ENCODE results near the gene TRA2A. TPM values are rescaled to one million over a fixed set of nuclear protein-coding genes. Genes with fewer than 3 reads are reported as not detected.

The TRA2A gene
- total and polyA plus RNA-seq, 2 of the 13 experiments (the other 11 are each of a cell fraction or from before 2014, with no cell fraction given): 39.1 to 41.6 TPM

DNA sequence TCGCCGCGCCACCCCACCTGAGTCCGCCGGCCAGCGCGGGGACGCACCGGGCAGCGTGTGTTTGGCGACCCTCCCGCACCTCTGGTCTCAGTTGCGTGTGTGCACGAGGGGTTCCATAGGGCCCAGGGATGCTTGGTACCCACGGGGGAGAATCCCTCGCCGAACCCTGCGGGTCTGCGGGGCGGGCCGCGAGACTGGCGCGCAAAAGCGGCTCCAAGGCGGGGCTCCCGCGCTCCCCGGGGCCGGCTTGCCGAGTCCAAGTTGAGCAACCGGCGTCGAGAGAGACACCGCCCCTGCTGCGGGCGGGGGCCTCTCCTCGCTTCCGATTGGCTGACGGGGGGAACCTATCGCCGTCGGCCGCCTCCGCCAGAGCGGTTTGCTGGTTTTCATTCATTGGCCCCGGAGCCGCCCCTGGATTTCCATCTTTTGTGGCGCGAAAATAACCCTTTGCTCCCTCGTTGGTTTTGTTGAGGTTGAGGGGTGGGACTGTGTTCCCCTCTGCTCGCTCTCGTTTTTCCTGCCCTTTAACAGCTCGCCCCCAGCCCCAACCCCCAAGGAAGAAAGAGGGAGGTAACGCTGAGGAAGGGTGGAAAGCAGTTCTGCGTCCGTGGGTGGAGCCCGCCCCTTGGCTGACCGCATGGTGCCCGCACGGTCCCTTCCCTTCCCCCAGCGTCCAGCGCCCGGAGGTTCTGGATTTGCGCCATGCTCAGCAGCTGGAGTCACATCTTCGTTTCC lies 57.5 kb downstream of the TRA2A start (continued):
- TF ChIP-seq, protein P1, sequence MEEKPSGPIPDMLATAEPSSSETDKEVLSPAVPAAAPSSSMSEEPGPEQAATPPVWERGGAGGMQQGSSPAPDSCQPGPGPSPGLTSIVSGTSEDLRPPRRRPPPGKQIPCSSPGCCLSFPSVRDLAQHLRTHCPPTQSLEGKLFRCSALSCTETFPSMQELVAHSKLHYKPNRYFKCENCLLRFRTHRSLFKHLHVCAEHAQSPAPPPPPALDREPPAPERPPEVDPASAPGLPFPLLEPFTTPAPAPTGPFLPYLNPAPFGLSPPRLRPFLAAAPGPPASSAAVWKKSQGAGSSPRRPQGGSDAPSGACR (CRISPR knock-in tag; IDR thresholded peaks at IDR 0.05): no peak
- TF ChIP-seq ZNF577 (CRISPR knock-in tag; IDR thresholded peaks at IDR 0.05; ENCODE audit: borderline replicate concordance, low read depth) (no peak), KDM1A (CRISPR knock-in tag; IDR thresholded peaks at IDR 0.05) (peak; percentile 17; the same call in 1 of the 2 replicates), XBP1 (CRISPR knock-in tag; IDR thresholded peaks at IDR 0.05) (no peak), RBAK (CRISPR knock-in tag; IDR thresholded peaks at IDR 0.05) (no peak), TAF1 (CRISPR knock-in tag; IDR thresholded peaks at IDR 0.05) (peak; percentile 69), ZNF614 (CRISPR knock-in tag; IDR thresholded peaks at IDR 0.05; ENCODE audit: borderline replicate concordance) (no peak), ZNF136 (CRISPR knock-in tag; IDR thresholded peaks at IDR 0.05; ENCODE audit: low read depth) (no peak), THYN1 (CRISPR knock-in tag; IDR thresholded peaks at IDR 0.05; ENCODE audit: borderline replicate concordance, low read depth) (no peak), ZNF354B (CRISPR knock-in tag; IDR thresholded peaks at IDR 0.05) (no peak), ZKSCAN5 (CRISPR knock-in tag; IDR thresholded peaks at IDR 0.05) (no peak), PAWR (CRISPR knock-in tag; IDR thresholded peaks at IDR 0.05; ENCODE audit: borderline replicate concordance) (no peak)
- TF ChIP-seq, protein P2, sequence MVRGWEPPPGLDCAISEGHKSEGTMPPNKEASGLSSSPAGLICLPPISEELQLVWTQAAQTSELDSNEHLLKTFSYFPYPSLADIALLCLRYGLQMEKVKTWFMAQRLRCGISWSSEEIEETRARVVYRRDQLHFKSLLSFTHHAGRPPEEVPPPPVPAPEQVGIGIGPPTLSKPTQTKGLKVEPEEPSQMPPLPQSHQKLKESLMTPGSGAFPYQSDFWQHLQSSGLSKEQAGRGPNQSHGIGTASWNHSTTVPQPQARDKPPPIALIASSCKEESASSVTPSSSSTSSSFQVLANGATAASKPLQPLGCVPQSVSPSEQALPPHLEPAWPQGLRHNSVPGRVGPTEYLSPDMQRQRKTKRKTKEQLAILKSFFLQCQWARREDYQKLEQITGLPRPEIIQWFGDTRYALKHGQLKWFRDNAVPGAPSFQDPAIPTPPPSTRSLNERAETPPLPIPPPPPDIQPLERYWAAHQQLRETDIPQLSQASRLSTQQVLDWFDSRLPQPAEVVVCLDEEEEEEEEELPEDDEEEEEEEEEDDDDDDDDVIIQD (CRISPR knock-in tag; IDR thresholded peaks at IDR 0.05; ENCODE audit: low read depth): no peak
- TF ChIP-seq, protein P3, sequence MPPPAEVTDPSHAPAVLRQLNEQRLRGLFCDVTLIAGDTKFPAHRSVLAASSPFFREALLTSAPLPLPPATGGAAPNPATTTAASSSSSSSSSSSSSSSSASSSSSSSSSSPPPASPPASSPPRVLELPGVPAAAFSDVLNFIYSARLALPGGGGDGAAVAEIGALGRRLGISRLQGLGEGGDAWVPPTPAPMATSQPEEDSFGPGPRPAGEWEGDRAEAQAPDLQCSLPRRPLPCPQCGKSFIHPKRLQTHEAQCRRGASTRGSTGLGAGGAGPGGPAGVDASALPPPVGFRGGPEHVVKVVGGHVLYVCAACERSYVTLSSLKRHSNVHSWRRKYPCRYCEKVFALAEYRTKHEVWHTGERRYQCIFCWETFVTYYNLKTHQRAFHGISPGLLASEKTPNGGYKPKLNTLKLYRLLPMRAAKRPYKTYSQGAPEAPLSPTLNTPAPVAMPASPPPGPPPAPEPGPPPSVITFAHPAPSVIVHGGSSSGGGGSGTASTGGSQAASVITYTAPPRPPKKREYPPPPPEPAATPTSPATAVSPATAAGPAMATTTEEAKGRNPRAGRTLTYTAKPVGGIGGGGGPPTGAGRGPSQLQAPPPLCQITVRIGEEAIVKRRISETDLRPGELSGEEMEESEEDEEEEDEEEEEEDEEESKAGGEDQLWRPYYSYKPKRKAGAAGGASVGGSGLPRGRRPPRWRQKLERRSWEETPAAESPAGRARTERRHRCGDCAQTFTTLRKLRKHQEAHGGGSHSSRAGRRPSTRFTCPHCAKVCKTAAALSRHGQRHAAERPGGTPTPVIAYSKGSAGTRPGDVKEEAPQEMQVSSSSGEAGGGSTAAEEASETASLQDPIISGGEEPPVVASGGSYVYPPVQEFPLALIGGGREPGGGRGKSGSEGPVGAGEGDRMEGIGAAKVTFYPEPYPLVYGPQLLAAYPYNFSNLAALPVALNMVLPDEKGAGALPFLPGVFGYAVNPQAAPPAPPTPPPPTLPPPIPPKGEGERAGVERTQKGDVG (CRISPR knock-in tag; IDR thresholded peaks at IDR 0.05; ENCODE audit: borderline replicate concordance): peak; percentile 83; the same call in 1 of the 2 replicates
- TF ChIP-seq, protein P4, sequence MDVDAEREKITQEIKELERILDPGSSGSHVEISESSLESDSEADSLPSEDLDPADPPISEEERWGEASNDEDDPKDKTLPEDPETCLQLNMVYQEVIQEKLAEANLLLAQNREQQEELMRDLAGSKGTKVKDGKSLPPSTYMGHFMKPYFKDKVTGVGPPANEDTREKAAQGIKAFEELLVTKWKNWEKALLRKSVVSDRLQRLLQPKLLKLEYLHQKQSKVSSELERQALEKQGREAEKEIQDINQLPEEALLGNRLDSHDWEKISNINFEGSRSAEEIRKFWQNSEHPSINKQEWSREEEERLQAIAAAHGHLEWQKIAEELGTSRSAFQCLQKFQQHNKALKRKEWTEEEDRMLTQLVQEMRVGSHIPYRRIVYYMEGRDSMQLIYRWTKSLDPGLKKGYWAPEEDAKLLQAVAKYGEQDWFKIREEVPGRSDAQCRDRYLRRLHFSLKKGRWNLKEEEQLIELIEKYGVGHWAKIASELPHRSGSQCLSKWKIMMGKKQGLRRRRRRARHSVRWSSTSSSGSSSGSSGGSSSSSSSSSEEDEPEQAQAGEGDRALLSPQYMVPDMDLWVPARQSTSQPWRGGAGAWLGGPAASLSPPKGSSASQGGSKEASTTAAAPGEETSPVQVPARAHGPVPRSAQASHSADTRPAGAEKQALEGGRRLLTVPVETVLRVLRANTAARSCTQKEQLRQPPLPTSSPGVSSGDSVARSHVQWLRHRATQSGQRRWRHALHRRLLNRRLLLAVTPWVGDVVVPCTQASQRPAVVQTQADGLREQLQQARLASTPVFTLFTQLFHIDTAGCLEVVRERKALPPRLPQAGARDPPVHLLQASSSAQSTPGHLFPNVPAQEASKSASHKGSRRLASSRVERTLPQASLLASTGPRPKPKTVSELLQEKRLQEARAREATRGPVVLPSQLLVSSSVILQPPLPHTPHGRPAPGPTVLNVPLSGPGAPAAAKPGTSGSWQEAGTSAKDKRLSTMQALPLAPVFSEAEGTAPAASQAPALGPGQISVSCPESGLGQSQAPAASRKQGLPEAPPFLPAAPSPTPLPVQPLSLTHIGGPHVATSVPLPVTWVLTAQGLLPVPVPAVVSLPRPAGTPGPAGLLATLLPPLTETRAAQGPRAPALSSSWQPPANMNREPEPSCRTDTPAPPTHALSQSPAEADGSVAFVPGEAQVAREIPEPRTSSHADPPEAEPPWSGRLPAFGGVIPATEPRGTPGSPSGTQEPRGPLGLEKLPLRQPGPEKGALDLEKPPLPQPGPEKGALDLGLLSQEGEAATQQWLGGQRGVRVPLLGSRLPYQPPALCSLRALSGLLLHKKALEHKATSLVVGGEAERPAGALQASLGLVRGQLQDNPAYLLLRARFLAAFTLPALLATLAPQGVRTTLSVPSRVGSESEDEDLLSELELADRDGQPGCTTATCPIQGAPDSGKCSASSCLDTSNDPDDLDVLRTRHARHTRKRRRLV (CRISPR knock-in tag; IDR thresholded peaks at IDR 0.05): no peak
- TF ChIP-seq, protein P5, sequence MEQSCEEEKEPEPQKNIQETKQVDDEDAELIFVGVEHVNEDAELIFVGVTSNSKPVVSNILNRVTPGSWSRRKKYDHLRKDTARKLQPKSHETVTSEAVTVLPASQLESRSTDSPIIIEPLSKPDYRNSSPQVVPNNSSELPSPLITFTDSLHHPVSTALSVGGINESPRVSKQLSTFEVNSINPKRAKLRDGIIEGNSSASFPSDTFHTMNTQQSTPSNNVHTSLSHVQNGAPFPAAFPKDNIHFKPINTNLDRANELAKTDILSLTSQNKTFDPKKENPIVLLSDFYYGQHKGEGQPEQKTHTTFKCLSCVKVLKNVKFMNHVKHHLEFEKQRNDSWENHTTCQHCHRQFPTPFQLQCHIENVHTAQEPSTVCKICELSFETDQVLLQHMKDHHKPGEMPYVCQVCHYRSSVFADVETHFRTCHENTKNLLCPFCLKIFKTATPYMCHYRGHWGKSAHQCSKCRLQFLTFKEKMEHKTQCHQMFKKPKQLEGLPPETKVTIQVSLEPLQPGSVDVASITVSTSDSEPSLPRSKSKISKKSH (CRISPR knock-in tag; IDR thresholded peaks at IDR 0.05; ENCODE audit: borderline replicate concordance): no peak

Measured in HepG2 (cell line).